Activated T-helper 1 cell treated with anti-CD3 and anti-CD28 coated beads, Interleukin-2, amount 50 U/mL, for 16 hours (primary cell): Measurements from ENCODE around the gene RAPGEF4.

Experiments
- DNase-seq, 2 donors: peaks; one replicate each; pipeline ENCODE4 v3.0.0-alpha.2; 2020; ENCODE audit warnings: low read depth in 1 of 2, low spot score in 1 of 2

RAPGEF4 gene

DNA sequence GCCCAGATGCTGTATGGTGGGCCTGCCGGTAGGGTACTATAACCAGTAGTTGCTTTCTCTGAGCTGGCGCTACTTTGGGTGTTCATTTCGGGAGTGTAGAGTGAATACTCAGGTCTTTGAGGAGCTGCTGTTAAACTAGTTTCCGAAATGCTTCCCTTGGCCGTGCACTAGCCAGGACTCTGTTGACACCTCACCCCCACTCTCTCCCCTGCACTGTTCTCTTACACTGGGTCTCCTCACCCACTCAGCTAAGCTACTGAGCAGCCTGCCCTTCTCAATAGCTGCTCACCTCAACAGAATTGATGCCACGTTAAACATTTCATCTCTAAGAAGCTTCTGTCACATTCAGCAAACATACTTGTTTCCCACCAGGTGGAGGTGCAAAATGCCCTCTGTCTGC is 86.9 kb downstream of the RAPGEF4 start:
- no peak for DNase-seq

DNA sequence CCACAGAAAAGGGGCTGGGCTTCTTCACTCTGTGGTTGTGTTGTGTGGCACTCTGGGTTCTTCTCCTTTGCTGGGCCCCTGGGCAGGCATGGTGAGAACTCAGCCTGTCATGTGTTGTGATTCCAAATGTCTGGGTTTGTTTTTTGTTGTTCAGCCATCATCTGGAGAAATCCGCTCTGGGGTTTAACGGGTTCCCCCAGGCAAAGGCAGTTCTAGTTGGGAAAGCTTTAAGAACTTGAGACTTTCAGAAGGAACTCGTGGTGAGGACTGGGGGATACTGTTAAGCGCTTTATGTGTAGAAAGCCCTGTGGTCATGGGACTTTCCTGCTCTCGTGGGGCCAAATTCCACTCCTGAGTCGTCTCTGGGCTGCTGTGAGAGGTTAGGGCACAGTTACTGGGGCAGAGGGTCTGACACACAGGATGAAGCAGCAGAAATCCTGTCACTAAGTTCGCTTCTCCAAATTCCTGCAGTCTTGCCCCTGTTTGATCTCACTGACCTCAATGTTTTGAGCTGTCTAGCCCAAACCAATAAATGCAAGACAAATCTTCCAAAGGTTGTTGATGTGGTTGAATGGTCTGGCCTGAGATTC is 87.7 kb downstream of the RAPGEF4 start:
- DNase-seq, result no peak

- DNase-seq, result no peak
These were observed 90.9 kb downstream of the RAPGEF4 start for GRCh38 chr2:172826522-172826921.

DNA sequence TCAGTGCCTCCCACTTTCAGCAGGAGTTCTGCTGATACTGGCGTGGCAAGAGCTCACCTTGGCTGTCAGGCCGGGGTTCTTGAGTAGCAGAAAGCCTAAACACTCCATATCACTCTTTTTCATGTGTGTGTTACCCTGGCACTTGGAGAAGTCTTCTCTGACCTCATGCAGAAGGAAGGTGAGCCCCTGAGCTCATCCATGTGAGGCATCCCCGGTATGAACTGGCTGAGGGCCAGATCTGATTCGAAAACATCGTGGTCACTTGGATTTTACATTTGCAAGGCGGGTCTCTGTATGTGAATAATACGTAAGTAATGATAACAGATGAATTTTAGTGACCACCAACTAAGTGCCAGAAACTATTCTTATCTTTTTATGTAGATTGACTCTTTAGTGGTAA is 93.6 kb downstream of the RAPGEF4 start:
- DNase-seq, result no peak

DNA sequence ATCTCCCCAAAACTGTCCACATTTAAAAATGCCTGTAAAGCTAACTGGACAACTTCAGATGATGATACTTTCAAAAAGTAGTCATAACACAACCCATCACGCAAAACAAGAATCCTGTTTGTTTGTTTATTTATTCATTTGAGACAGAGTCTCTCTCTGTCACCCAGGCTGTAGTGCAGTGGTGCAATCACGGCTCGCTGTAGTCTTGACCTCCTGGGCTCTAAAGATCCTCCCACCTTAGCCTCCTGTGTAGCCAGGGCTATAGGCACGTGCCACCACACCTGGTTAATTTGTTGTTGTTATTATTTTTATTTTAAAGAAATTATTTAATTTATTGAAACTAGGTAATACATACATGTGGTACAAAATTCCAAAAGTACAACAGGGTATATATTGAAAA is 94.8 kb downstream of the RAPGEF4 start:
- no peak for DNase-seq

DNA sequence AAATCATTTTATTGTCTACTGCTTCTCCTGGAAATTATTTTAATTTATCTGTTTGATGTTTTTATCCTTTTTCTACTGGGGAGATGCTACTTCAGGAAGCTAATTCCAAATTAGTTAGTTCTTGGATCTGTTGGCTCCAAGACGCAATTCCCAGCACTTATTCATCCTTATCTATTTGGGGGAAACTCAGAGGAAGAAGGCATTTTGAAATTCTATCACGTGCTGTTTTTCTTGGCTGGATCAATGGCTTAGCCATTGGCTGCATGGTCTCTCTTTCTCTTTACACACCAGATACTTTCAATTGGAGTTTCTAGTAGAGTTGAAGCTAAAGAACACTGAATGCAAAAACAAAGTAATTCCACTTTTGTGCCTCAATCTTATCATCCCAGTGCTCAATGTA is 98.3 kb downstream of the RAPGEF4 start:
- DNase-seq, result no peak

DNA sequence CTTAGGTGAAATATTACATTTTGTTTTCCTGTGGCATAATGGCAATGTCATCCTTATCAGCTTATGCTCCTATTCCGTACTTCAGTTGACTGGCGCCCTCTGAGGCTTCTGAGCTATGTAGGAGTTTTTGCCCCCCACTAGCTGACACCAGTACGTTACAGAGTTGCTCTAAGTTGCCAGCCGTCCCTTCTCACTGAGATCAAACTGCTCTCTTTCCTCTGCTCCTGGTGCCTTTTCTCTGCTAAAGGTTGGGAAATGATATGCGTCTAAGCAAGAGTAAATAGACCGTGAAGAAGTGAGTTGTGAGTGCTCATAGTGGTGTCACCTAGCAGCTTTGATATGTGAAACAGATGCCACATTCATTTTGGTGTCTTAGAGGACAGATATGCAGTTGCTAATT is 99.2 kb downstream of the RAPGEF4 start:
- no peak for DNase-seq

DNA sequence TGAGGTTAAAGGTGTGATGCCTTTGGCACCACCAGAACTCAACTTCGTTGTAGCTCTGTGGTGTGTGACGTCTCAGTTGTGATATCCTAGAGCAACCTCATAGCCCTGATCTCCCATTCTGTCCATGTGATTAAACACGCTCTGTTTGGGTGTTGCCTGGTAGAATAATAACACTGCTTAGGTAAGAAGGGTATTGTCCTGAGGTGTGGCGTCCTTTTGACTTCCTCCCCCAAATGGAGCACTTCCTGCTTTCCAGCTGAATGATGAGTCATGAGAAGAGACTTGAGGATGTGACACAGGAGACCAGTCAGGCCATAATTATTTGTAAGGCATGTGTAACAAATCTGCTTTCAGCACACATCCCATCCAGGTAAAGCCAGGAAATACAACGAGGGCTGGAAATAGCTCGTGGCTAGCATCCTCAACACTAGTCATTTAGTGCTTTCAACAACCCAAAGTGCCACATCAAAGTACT is 100.7 kb downstream of the RAPGEF4 start:
- DNase-seq, result no peak

- DNase-seq, result no peak
These were observed 101.2 kb downstream of the RAPGEF4 start for GRCh38 chr2:172836827-172837226.

DNA sequence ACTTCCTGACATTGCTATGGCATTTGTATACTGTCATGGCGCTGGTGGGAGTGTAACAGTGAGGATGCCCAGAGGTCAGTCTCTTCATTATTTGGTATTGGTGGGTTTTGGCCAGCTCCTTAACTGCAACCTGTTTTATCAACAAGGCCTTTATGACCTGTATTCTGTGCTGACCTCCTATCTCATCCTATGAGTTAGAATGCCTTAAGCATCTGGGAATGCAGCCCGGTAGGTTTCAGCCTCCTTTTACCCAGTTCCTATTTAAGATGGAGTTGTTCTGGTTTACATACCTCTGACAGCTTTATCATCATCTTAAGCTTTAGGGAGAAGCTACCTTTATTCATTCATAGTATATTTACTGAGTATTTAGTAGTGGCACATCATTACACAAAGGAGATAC is 103.8 kb downstream of the RAPGEF4 start:
- no peak for DNase-seq

DNA sequence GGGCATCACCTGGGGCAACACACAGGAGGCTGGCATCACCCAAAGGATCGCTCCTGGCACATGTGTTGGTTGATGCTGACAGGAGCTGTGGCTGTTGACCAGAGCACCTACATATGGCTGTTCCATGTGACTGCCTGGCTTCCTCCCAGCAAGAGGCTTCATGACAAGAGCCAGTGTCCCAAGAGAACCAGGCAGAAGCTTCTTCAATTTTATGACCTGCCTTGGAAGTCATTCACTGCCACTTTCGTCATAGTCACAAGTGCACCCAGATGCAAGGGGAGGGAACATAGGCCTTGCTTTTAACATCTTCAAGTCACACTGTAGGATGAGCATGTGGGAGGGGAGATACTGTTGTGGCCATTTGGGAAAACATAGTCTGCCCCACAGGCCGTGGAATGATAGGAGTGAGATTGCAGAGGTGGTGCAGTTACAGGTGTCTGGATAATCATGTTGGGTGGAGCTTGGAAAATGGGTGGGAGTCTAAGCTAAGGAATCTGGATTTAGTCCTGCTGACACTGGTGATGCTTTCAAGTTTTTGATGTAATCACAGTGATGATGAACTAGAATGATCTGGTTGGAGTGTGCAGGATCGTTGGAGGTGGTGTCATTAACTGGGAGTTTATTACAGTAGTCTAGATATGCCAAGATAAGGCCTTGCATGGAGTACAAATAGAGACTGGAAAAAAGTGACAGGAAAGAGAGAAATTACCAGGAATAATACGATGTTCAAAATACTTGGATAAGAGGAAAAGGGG is 107.0 kb downstream of the RAPGEF4 start:
- DNase-seq, result no peak

- no peak for DNase-seq
These were observed 107.6 kb downstream of the RAPGEF4 start for GRCh38 chr2:172843266-172843582.

DNA sequence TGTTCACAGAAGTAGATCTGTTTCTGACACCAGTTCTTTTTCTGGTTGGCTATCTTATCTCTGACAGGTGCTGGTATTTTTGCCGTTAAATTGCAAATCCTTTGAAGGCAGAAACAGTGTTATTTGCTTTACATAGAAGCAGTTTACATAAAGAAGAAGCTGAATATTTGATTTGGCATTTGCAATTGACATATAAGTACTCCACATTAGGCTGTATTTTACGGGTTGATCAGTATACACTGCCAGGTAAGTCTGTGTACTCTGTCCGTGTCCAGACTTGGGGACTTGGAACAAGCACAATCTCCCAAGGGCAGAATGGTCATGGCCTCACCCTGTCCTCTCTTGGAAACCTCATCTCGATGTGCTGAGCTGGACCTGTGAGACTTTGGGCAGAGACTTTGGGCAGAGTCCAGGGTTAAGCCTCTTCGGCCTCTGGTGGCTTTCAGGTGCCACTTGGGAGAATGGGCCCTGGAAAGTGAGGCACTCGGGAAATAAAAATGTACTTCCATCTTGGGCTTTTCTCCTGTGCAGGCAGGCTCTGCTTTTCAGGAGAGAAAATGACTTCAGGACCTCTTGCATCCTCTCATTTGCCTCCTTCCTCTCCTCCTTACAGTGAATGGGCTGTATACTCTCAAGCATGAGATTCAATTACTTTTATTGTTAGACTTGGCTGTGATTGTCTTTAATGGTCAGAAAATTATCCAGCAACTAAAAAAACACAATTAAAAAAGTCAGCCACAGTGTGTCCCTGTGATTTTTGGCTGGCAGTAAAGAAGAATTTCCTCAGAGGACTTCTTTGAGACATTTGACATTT is 108.5 kb downstream of the RAPGEF4 start:
- DNase-seq, result no peak

DNA sequence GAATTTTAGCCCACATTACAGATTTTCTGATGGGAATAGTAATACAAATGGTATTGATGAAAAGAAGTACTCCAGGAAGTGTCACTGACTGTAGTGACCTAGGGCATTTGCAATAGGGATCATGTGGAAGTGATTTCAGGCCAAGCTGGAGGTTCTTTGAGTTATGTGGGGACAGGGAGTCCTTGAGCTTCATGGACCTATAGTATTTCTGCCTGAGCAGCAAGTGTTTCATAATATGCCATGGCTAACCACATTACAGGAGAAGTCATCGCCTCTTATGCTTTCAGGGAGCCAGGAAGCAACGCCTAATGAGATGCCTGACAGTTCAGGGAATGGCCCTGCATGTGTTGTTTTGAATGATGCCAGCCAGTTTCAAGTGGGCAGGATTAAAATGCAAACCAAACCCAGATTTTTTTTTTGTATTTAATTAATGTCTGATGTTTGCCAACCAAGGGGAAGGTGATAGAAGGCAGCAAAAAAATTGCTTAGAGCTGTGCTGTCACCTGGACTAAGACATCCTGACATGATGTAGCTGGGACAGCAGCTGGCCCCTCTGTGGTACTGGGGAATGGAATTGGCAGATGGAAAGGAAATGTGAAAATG is 109.5 kb downstream of the RAPGEF4 start:
- no peak for DNase-seq

DNA sequence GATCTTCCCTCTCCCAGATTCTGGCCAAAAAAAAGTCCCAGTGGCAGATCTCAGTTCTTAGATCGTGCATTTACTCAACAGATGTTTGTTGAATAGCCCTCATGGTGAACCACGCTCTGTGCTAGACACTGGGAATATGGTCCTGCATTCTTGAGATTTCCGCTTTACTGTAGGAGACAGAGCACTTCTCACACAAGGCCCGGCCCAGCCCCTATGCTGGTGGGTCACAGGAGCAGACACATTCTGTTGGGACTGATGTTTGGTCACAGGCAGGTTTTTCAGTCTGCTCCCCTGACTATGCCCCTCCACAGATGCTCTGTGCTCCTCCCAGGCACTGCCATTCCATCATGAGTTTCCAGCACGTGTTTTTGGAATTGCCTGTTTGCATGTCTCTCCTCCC is 110.9 kb downstream of the RAPGEF4 start:
- DNase-seq, result no peak

GRCh38 chr2:172847188-172847587 is 111.5 kb downstream of the RAPGEF4 start:
- DNase-seq, result no peak

GRCh38 chr2:172848519-172848918 is 112.9 kb downstream of the RAPGEF4 start:
- DNase-seq, result no peak

DNA sequence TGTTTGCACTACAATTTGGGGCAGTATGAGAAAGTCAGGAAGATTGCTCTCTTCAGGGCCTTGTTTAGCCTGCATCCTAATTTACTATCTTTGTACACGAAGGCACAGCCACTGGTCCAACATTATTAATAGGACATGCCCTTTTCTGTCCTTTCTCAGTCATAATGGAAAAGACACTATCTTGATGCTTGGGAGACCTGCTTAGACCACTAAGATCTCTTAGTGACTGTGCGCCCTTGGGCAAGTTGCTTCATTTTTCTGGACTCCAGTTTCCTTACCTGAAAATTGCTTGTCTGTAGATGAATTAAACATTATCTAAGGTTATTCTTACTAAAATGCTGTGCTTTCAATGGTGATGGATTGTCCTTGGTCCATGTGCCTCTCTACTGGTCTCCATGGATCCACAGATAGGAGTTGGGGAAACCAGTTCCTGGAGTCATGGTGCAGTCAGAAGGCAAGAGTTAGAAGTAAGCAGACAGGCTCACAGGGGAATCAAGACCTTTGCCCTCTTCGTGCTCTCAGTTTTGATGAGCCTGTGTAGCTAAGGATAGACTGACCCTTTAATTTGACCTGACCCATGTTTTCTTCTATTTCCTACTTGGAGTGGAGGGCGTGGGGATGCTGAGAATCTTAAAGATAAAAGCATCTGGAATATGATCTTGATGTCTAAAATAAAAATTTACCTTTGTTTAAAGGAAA is 114.0 kb downstream of the RAPGEF4 start:
- no peak for DNase-seq

- DNase-seq, result no peak
These were observed 119.9 kb downstream of the RAPGEF4 start for GRCh38 chr2:172855588-172855987.

DNA sequence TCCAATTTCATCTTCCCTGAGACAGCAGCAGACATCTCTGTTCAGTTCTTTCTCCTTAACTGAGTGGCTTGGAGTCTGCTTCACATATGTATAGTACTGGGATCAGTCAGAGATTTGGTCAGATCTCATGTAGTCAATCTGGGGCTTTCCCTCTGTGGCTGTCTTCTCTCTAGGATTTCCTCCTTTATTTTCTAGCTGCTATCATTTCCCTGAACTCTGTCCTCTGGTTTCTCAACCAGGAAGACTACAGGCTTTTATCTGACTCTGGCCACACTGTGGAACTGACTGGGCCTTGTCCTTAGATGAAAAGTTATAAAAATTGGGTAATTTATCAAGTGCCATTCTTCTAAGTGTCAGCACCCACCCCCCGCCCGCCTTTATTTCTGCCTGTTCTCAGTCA is 121.0 kb downstream of the RAPGEF4 start:
- DNase-seq, result no peak

DNA sequence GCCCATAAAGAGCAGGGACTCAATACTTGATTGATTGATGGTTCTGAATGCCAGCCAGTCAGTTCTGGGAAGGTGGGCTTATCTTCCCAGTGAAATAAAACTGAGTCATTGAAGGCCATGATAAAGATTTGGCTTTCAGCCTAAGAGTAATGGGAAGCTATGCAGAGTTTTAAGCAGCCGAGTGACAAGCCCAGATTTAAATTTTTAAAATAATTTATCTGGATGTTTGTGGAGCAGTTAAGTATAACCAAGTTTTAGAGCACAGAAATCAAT is 122.8 kb downstream of the RAPGEF4 start:
- no peak for DNase-seq
